Naive B cell (primary cell): ENCODE results near the gene KHDC1. TPM values are rescaled to one million over a fixed set of nuclear protein-coding genes. Genes with fewer than 3 reads are reported as not detected.
"Not testable (repeated sequence)": the region's sequence is repeated elsewhere in the genome, so short reads cannot be mapped to it uniquely, and the experiment has no call there.

Experiments
- ATAC-seq, 2 donors: fragments of 150-1000 bp; cut with Tn5 transposase; 2 replicates each; pipeline ENCODE4 v1.10.0; 2021; ENCODE audit warnings: low read depth in 2 of 2, mild to moderate bottlenecking in 2 of 2, moderate library complexity in 2 of 2
- DNase-seq: peaks from one replicate; pipeline ENCODE4 v3.0.0; 2022
- H3K27ac Mint-ChIP-seq, 6 donors: one replicate each; pipeline ENCODE4 v1.8.0; 2020 to 2022; ENCODE audit warnings: mild to moderate bottlenecking in 6 of 6, mixed read lengths in 6 of 6, moderate library complexity in 5 of 6, inconsistent platforms in 2 of 6
- H3K27me3 Mint-ChIP-seq, 3 donors: one replicate each; pipeline ENCODE4 v1.8.0; 2021 to 2022; ENCODE audit warnings: mixed read lengths in 3 of 3, mild to moderate bottlenecking in 1 of 3
- H3K36me3 Mint-ChIP-seq, 2 donors: one replicate each; pipeline ENCODE4 v1.8.0; 2020 to 2022; ENCODE audit warnings: mixed read lengths in 2 of 2, inconsistent platforms in 1 of 2, mild to moderate bottlenecking in 1 of 2
- H3K4me1 Mint-ChIP-seq, 3 donors: one replicate each; pipeline ENCODE4 v1.8.0; 2020 to 2022; ENCODE audit warnings: mixed read lengths in 3 of 3, inconsistent platforms in 1 of 3, mild to moderate bottlenecking in 1 of 3, moderate library complexity in 1 of 3
- H3K4me3 Mint-ChIP-seq, 8 donors: one replicate each; pipeline ENCODE4 v1.8.0; 2020 to 2022; ENCODE audit warnings: mild to moderate bottlenecking in 8 of 8, mixed read lengths in 8 of 8, moderate library complexity in 8 of 8, inconsistent platforms in 2 of 8
- H3K9me3 Mint-ChIP-seq, 7 donors: one replicate each; pipeline ENCODE4 v1.8.0; 2020 to 2022; ENCODE audit warnings: mixed read lengths in 7 of 7, mild to moderate bottlenecking in 5 of 7, inconsistent platforms in 2 of 7, moderate library complexity in 1 of 7
- polyA plus RNA-seq, 6 donors: library from polyadenylated mRNA; unstranded; fragments of 300-500 nt; fragmentation: Illumina TruSeq; gene quantifications; one replicate each; pipeline ENCODE4 v1.2.3, GENCODE V29; 2021; ENCODE audit warnings: low read depth in 6 of 6

The KHDC1 gene
- polyA plus RNA-seq, 6 donors from 2014 or later, result 0.48 to 11.4 (median 2.6) TPM

GRCh38 chr6:73282871-73283270 is 19.9 kb upstream of the KHDC1 start:
- Mint-ChIP-seq H3K4me3 (no peak overlapping the region), H3K9me3 (no peaks in the 10 kb centered on the region), H3K36me3 (no peaks in the 10 kb centered on the region), H3K27ac (no peak overlapping the region), H3K4me1 (peaks cover 0 to 7% (median 0%) of the 10 kb centered on the region in 3 donors), H3K27me3 (no peaks in the 10 kb centered on the region)
- DNase-seq (no peak), ATAC-seq (no peak)

GRCh38 chr6:73281684-73282083 is 18.7 kb upstream of the KHDC1 start:
- H3K27ac Mint-ChIP-seq, DNase-seq, H3K9me3 Mint-ChIP-seq, H3K4me3 Mint-ChIP-seq, H3K36me3 Mint-ChIP-seq, H3K27me3 Mint-ChIP-seq, ATAC-seq, H3K4me1 Mint-ChIP-seq: not testable (repeated sequence)

GRCh38 chr6:73269296-73269695 is 6.3 kb upstream of the KHDC1 start:
- ATAC-seq, DNase-seq, H3K27me3 Mint-ChIP-seq, H3K27ac Mint-ChIP-seq, H3K4me3 Mint-ChIP-seq, H3K36me3 Mint-ChIP-seq, H3K9me3 Mint-ChIP-seq: not testable (repeated sequence)
- H3K4me1 Mint-ChIP-seq, result peaks cover 0 to 15% (median 8%) of the 10 kb centered on the region in 3 donors

GRCh38 chr6:73268896-73269295 is 5.9 kb upstream of the KHDC1 start:
- H3K27ac Mint-ChIP-seq, DNase-seq, H3K4me3 Mint-ChIP-seq, ATAC-seq, H3K27me3 Mint-ChIP-seq, H3K9me3 Mint-ChIP-seq, H3K36me3 Mint-ChIP-seq: not testable (repeated sequence)
- peaks cover 0 to 19% (median 12%) of the 10 kb centered on the region in 3 donors for H3K4me1 Mint-ChIP-seq

GRCh38 chr6:73264446-73264845 is 1.4 kb upstream of the KHDC1 start:
- peak overlapping the region in 7 of 8 donors; percentile 74 to 87 (median 84) for H3K4me3 Mint-ChIP-seq

GRCh38 chr6:73263570-73263909 is 544 bp upstream of the KHDC1 start:
- ATAC-seq (no peak), DNase-seq (no peak)
- Mint-ChIP-seq H3K9me3 (no peaks in the 10 kb centered on the region), H3K27me3 (no peaks in the 10 kb centered on the region), H3K36me3 (no peaks in the 10 kb centered on the region), H3K4me1 (peaks cover 8 to 31% (median 22%) of the 10 kb centered on the region in 3 donors), H3K4me3 (peak overlapping the region; percentile 82 to 96 (median 85)), H3K27ac (peak overlapping the region in 3 of 6 donors; percentile 11 to 26 (median 15))

More at GRCh38 chr6:73264446-73264845, 1.4 kb upstream of the KHDC1 start:
- peak overlapping the region in 2 of 6 donors; percentile 18 to 43 for H3K27ac Mint-ChIP-seq
- no peaks in the 10 kb centered on the region for H3K27me3 Mint-ChIP-seq
- no peaks in the 10 kb centered on the region for H3K9me3 Mint-ChIP-seq
- H3K4me1 Mint-ChIP-seq, result peaks cover 8 to 31% (median 22%) of the 10 kb centered on the region in 3 donors
- DNase-seq (no peak), ATAC-seq (no peak)
- no peaks in the 10 kb centered on the region for H3K36me3 Mint-ChIP-seq

GRCh38 chr6:73258721-73259120 is 4.3 kb downstream of the KHDC1 start:
- H3K27ac Mint-ChIP-seq, result no peak overlapping the region
- peaks cover 8 to 10% (median 8%) of the 10 kb centered on the region in 3 donors for H3K4me1 Mint-ChIP-seq
- no peaks in the 10 kb centered on the region for H3K27me3 Mint-ChIP-seq
- no peak for DNase-seq
- no peaks in the 10 kb centered on the region for H3K9me3 Mint-ChIP-seq
- H3K4me3 Mint-ChIP-seq, result no peak overlapping the region
- H3K36me3 Mint-ChIP-seq, result no peaks in the 10 kb centered on the region
- no peak for ATAC-seq

- not testable (repeated sequence) for H3K27ac Mint-ChIP-seq, H3K9me3 Mint-ChIP-seq, H3K27me3 Mint-ChIP-seq, H3K4me1 Mint-ChIP-seq, ATAC-seq, DNase-seq, H3K36me3 Mint-ChIP-seq, H3K4me3 Mint-ChIP-seq
Measured at GRCh38 chr6:73254323-73254722, 8.7 kb downstream of the KHDC1 start.

- H3K27ac Mint-ChIP-seq, result no peak overlapping the region
- no peak overlapping the region for H3K4me3 Mint-ChIP-seq
- H3K4me1 Mint-ChIP-seq, result no peaks in the 10 kb centered on the region
- no peaks in the 10 kb centered on the region for H3K36me3 Mint-ChIP-seq
- peaks cover 0 to 7% (median 0%) of the 10 kb centered on the region in 3 donors for H3K27me3 Mint-ChIP-seq
- ATAC-seq (no peak), DNase-seq (no peak)
- H3K9me3 Mint-ChIP-seq, result no peaks in the 10 kb centered on the region
Measured at GRCh38 chr6:73252703-73253102, 10.3 kb downstream of the KHDC1 start.

GRCh38 chr6:73250016-73250415 is 13.0 kb downstream of the KHDC1 start:
- Mint-ChIP-seq H3K27me3 (peaks cover 0 to 7% (median 0%) of the 10 kb centered on the region in 3 donors), H3K4me1 (no peaks in the 10 kb centered on the region), H3K27ac (no peak overlapping the region), H3K36me3 (no peaks in the 10 kb centered on the region), H3K9me3 (no peaks in the 10 kb centered on the region), H3K4me3 (no peak overlapping the region)
- DNase-seq (no peak), ATAC-seq (no peak)

GRCh38 chr6:73248192-73248903 is 14.6 kb downstream of the KHDC1 start:
- Mint-ChIP-seq H3K4me3 (no peak overlapping the region), H3K27me3 (peaks cover 0 to 7% (median 0%) of the 10 kb centered on the region in 3 donors), H3K27ac (peak overlapping the region in 2 of 6 donors; percentile 30 to 97), H3K4me1 (no peaks in the 10 kb centered on the region), H3K9me3 (no peaks in the 10 kb centered on the region), H3K36me3 (no peaks in the 10 kb centered on the region)
- ATAC-seq, result no peak
- DNase-seq, result no peak

GRCh38 chr6:73242001-73242400 is 21.0 kb downstream of the KHDC1 start:
- Mint-ChIP-seq H3K4me3 (no peak overlapping the region), H3K27me3 (no peaks in the 10 kb centered on the region), H3K9me3 (no peaks in the 10 kb centered on the region), H3K36me3 (no peaks in the 10 kb centered on the region), H3K4me1 (no peaks in the 10 kb centered on the region), H3K27ac (no peak overlapping the region)
- DNase-seq, result no peak
- ATAC-seq, result no peak

- no peak overlapping the region for H3K27ac Mint-ChIP-seq
- no peaks in the 10 kb centered on the region for H3K36me3 Mint-ChIP-seq
- no peak for ATAC-seq
- H3K4me1 Mint-ChIP-seq, result no peaks in the 10 kb centered on the region
- H3K9me3 Mint-ChIP-seq, result no peaks in the 10 kb centered on the region
- no peaks in the 10 kb centered on the region for H3K27me3 Mint-ChIP-seq
- no peak overlapping the region for H3K4me3 Mint-ChIP-seq
- DNase-seq, result no peak
Measured at GRCh38 chr6:73240730-73241129, 22.3 kb downstream of the KHDC1 start.

- no peak for ATAC-seq
- no peak for DNase-seq
Measured at GRCh38 chr6:73236144-73236750, 26.7 kb downstream of the KHDC1 start.

More at GRCh38 chr6:73236144-73236750, 26.7 kb downstream of the KHDC1 start:
- Mint-ChIP-seq H3K36me3 (no peaks in the 10 kb centered on the region), H3K4me3 (no peak overlapping the region), H3K4me1 (no peaks in the 10 kb centered on the region), H3K27me3 (no peaks in the 10 kb centered on the region), H3K27ac (no peak overlapping the region), H3K9me3 (peaks cover 0 to 4% (median 0%) of the 10 kb centered on the region in 7 donors)
